Caco-2 (cell line): ENCODE measurements around the gene ZC3H12C. TPM values are rescaled to one million over a fixed set of nuclear protein-coding genes. Genes with fewer than 3 reads are reported as not detected.

ENCODE experiments used
- BruUV-seq: library from RNA; stranded (reverse); fragments of 400-500 nt; replicated peaks from 2 replicates; lab custom pipeline; 2021; lab: Mats Ljungman, UMichigan
- CTCF ChIA-PET: fragments of 300-600 bp; sonication (Branson Sonifier 250); formaldehyde crosslinking; loops from one replicate; lab custom pipeline; 2022; ENCODE audit warnings: antibody characterized with exemption; lab: Charles Lee
- POLR2A ChIA-PET: fragments of 300-600 bp; sonication (Branson Sonifier 250); formaldehyde crosslinking; loops from one replicate; lab custom pipeline; 2022; ENCODE audit warnings: antibody characterized with exemption; lab: Charles Lee
- DNase-seq, 2 experiments: peaks; one replicate each; pipeline versions ENCODE4 v3.0.0 to v3.0.0-alpha.2; 2020 to 2022
- H3K27me3 ChIP-seq: replicated peaks from 2 replicates; pipeline ENCODE4 v1.6.0; 2011; ENCODE audit warnings: low read length; ENCODE audit not compliant: control insufficient read depth, insufficient read depth
- H3K36me3 ChIP-seq: 2 replicates; pipeline ENCODE4 v1.5.1; 2011; ENCODE audit warnings: low read length; ENCODE audit not compliant: control insufficient read depth, insufficient read depth
- H3K4me1 ChIP-seq: fragments of 250-450 bp; sonication (Bioruptor Pico); 2 replicates; pipeline ENCODE4 v1.5.1; 2020; ENCODE audit warnings: mild to moderate bottlenecking
- H3K4me3 ChIP-seq: 2 replicates; pipeline ENCODE4 v1.5.1; 2011; ENCODE audit warnings: low read depth, mild to moderate bottlenecking, control low read depth, low read length
- H3K9me3 ChIP-seq: fragments of 250-450 bp; sonication (Bioruptor Pico); 2 replicates; pipeline ENCODE4 v1.5.1; 2020; ENCODE audit warnings: mild to moderate bottlenecking, moderate library complexity
- H3K27ac Mint-ChIP-seq: one replicate; pipeline ENCODE4 v1.8.0; 2022; ENCODE audit warnings: mixed read lengths; ENCODE audit not compliant: unreplicated experiment
- H3K27me3 Mint-ChIP-seq: one replicate; pipeline ENCODE4 v1.8.0; 2022; ENCODE audit warnings: mixed read lengths; ENCODE audit not compliant: insufficient read depth, unreplicated experiment
- H3K36me3 Mint-ChIP-seq: one replicate; pipeline ENCODE4 v1.8.0; 2022; ENCODE audit warnings: mild to moderate bottlenecking, mixed read lengths; ENCODE audit not compliant: insufficient read depth, unreplicated experiment
- H3K4me1 Mint-ChIP-seq: one replicate; pipeline ENCODE4 v1.8.0; 2022; ENCODE audit warnings: low read depth, mixed read lengths; ENCODE audit not compliant: unreplicated experiment
- H3K4me3 Mint-ChIP-seq: one replicate; pipeline ENCODE4 v1.8.0; 2022; ENCODE audit warnings: mild to moderate bottlenecking, moderate library complexity, mixed read lengths; ENCODE audit not compliant: unreplicated experiment
- H3K9me3 Mint-ChIP-seq: one replicate; pipeline ENCODE4 v1.8.0; 2022; ENCODE audit warnings: mixed read lengths; ENCODE audit not compliant: unreplicated experiment
- CTCF ChIP-seq, 2 experiments: fragments of 200-600 bp in 1 of 2; IDR thresholded peaks; 1 replicate in 1 of 2; 2 replicates in 1 of 2; pipeline versions ENCODE4 v1.5.1 to v1.8.0; 2011 to 2022; ENCODE audit warnings: antibody characterized with exemption in 1 of 2, control low read depth in 1 of 2, inconsistent platforms in 1 of 2, low read depth in 1 of 2, low read length in 1 of 2, mild to moderate bottlenecking in 1 of 2, moderate library complexity in 1 of 2; ENCODE audit not compliant: insufficient read depth in 1 of 2, severe bottlenecking in 1 of 2, unreplicated experiment in 1 of 2
- intact Hi-C: fragments of 100-400 bp; cut with micrococcal nuclease; formaldehyde crosslinking; loops from one replicate; pipeline ENCODE4 v1.10.0; 2022; ENCODE audit not compliant: unreplicated experiment
- total RNA-seq: library from RNA; stranded (reverse); gene quantifications from 2 replicates; pipeline ENCODE4 v1.2.3, GENCODE V29; 2022

Gene ZC3H12C
- total RNA-seq, 1 experiment from 2014 or later, result 11.7 TPM

DNA sequence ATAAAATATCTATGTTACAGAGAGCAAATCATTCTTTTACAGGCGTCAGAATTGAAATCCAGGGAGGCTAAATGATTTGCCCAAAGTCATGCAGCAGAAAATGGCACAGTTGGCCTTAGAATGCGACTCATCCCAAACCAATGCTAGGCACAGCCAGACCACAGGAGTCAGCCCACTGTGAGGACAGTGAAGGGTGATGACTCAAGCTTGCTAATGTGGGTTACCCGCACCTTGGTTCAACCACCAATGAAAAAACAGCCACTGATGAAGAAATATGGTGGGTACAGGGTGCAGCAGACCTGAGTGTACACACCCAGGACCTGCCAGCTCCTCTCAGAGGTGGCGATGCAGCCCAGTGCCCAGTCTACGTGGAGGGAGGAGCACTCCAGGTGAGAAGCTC lies 89.7 kb downstream of the ZC3H12C start:
- H3K9me3 Mint-ChIP-seq, result no peaks in the 10 kb centered on the region
- DNase-seq, result no peak
- Histone ChIP-seq H3K9me3 (no peaks in the 10 kb centered on the region), H3K4me3 (no peak overlapping the region), H3K36me3 (no peaks in the 10 kb centered on the region), H3K4me1 (peaks cover 5% of the 10 kb centered on the region), H3K27me3 (no peaks in the 10 kb centered on the region)
- H3K27me3 Mint-ChIP-seq, result no peaks in the 10 kb centered on the region
- intact Hi-C loops, result no loop called here
- BruUV-seq, result no TSS peak
- no peaks in the 10 kb centered on the region for H3K36me3 Mint-ChIP-seq
- POLR2A ChIA-PET, result no interaction called here
- peaks cover 7% of the 10 kb centered on the region for H3K4me1 Mint-ChIP-seq
- CTCF ChIA-PET, result no interaction called here
- H3K4me3 Mint-ChIP-seq, result no peak overlapping the region
- TF ChIP-seq CTCF (IDR thresholded peaks at IDR 0.05; ENCODE audit: insufficient read depth in 1 of 2, low read depth in 1 of 2, low read length in 1 of 2, severe bottlenecking in 1 of 2, unreplicated experiment in 1 of 2), result no peak
- H3K27ac Mint-ChIP-seq, result no peak overlapping the region

DNA sequence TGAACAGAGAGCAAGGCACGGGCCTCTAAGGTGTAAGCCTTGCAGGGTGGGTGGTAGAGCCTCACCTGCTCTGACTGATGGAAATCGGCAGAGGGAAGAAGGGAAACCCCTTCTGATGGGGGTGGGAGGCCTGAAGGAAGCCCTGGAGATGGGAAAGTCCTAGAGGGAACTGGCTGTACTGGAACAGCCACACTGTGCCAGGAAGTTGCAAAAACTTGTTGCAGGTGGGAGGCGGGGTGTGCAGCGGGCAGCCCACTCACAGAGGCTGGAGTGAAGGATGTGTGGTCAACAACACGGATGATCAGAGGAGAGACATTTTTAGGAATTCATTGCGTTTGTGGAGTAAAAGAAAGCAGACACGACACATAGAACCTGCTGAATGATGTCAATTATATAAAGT lies 91.3 kb downstream of the ZC3H12C start:
- H3K4me3 ChIP-seq, result no peak overlapping the region
- intact Hi-C loops, result no loop called here
- CTCF ChIA-PET, result no interaction called here
- H3K9me3 ChIP-seq, result no peaks in the 10 kb centered on the region
- Mint-ChIP-seq H3K36me3 (no peaks in the 10 kb centered on the region), H3K9me3 (no peaks in the 10 kb centered on the region), H3K27me3 (no peaks in the 10 kb centered on the region), H3K4me3 (no peak overlapping the region), H3K27ac (no peak overlapping the region), H3K4me1 (peaks cover 7% of the 10 kb centered on the region)
- no peaks in the 10 kb centered on the region for H3K27me3 ChIP-seq
- POLR2A ChIA-PET, result no interaction called here
- H3K4me1 ChIP-seq, result peaks cover 2% of the 10 kb centered on the region
- DNase-seq, result no peak
- no TSS peak for BruUV-seq
- H3K36me3 ChIP-seq, result no peaks in the 10 kb centered on the region
- no peak for TF ChIP-seq CTCF (IDR thresholded peaks at IDR 0.05; ENCODE audit: insufficient read depth in 1 of 2, low read depth in 1 of 2, low read length in 1 of 2, severe bottlenecking in 1 of 2, unreplicated experiment in 1 of 2)

- Mint-ChIP-seq H3K4me3 (no peak overlapping the region), H3K27ac (no peak overlapping the region), H3K27me3 (no peaks in the 10 kb centered on the region), H3K4me1 (peaks cover 6% of the 10 kb centered on the region), H3K9me3 (no peaks in the 10 kb centered on the region), H3K36me3 (no peaks in the 10 kb centered on the region)
- intact Hi-C loops, result no loop called here
- Histone ChIP-seq H3K4me1 (no peaks in the 10 kb centered on the region), H3K9me3 (no peaks in the 10 kb centered on the region), H3K36me3 (no peaks in the 10 kb centered on the region), H3K4me3 (no peak overlapping the region), H3K27me3 (no peaks in the 10 kb centered on the region)
- DNase-seq, result no peak
- CTCF ChIA-PET, result interaction anchor here (1.1 kb wide), 1 partner anchor 8 kb away, joined by 3 read pairs; no protein-coding TSS in a partner anchor
- TF ChIP-seq CTCF (IDR thresholded peaks at IDR 0.05; ENCODE audit: insufficient read depth in 1 of 2, low read depth in 1 of 2, low read length in 1 of 2, severe bottlenecking in 1 of 2, unreplicated experiment in 1 of 2), result no peak
- POLR2A ChIA-PET, result no interaction called here
- BruUV-seq, result no TSS peak
These were observed 92.0 kb downstream of the ZC3H12C start for GRCh38 chr11:110185121-110185591.
